ENCODE data around the gene BFAR.
"Not testable (repeated sequence)": the region's sequence is repeated elsewhere in the genome, so short reads cannot be mapped to it uniquely, and the experiment has no call there.

Gene BFAR

DNA sequence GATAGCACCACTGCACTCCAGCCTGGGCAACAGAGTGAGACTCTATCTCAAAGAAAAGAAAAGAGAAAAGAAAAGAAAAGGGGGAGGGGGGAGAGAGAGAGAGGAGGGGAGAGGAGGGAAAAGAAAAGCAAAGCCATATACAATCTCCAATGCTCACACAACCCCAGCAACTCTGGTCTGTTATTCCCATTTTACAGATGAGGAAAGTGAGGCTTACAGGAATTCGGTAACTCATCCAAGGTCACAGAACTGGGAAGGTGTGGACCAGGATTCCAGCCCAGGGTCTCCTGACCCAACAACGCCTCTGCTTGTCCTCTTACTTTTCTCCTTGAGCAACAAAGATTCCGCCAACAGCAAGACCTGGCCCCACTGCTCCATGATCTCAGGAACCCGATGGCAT, 48.4 kb downstream of the BFAR start:
- TF ChIP-seq, protein P1, sequence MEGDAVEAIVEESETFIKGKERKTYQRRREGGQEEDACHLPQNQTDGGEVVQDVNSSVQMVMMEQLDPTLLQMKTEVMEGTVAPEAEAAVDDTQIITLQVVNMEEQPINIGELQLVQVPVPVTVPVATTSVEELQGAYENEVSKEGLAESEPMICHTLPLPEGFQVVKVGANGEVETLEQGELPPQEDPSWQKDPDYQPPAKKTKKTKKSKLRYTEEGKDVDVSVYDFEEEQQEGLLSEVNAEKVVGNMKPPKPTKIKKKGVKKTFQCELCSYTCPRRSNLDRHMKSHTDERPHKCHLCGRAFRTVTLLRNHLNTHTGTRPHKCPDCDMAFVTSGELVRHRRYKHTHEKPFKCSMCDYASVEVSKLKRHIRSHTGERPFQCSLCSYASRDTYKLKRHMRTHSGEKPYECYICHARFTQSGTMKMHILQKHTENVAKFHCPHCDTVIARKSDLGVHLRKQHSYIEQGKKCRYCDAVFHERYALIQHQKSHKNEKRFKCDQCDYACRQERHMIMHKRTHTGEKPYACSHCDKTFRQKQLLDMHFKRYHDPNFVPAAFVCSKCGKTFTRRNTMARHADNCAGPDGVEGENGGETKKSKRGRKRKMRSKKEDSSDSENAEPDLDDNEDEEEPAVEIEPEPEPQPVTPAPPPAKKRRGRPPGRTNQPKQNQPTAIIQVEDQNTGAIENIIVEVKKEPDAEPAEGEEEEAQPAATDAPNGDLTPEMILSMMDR (conservative IDR thresholded peaks at IDR 0.05), result no peak
- TF ChIP-seq ZFX (IDR thresholded peaks at IDR 0.05), result no peak
- H3K27ac ChIP-seq, result no peak overlapping the region

DNA sequence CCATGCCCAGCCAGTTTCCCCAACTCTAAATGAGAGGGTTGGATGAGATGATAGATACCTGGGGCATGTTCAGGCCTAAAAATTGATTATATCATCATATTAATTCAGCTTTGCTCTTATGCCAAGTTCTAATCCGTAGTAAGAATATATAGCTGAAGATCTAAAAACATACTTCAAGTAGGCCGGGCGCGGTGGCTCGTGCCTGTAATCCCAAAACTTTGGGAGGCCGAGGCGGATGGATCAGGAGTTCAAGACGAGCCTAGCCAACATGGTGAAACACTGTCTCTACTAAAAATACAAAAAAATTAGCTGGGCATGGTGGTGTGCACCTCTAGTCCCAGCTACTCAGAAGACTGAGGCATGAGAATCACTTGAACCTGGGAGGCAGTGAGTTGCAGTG, 49.4 kb downstream of the BFAR start:
- H3K27ac ChIP-seq, result no peak overlapping the region
- no peak for TF ChIP-seq ZFX (IDR thresholded peaks at IDR 0.05)
- TF ChIP-seq, protein P1 (conservative IDR thresholded peaks at IDR 0.05), result no peak

DNA sequence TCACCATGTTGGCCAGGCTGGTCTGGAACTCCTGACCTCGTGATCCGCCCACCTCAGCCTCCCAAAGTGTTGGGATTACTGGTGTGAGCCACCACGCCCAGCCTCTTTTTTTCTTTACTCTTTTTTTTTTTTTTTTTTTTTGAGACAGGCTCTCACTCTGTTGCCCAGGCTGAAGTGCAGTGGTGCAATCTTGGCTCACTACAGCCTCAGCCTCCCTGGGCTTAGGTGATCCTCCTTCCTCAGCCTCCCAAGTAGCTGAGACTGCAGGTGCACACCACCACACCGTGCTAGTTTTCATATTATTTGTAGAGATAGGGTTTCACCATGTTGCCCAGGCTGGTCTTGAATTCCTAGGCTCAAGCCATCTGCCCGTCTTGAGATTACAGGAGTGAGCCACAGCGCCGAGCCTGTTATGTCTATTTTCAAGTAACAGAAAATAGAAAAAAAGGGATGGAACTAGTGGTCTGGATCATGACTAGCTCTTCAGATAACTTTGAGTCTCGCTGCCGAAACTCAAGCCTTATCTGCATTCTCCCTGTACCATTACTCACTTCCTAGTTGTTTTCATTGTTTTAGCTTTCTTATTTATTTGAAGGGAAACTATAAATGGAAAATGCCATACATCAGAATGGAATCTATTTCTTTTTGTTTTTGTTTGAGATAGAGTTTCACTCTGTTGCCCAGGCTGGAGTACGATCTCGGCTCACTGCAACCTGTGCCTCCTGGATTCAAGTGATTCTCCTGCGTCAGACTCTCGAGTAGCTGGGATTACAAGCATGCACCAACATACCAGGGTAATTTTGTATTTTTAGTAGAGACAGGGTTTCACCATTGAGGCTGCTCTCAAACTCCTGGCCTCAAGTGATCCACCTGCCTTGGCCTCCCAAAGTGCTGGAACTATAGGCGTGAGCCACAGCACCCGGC, 53.4 kb downstream of the BFAR start:
- not testable (repeated sequence) for H3K27ac ChIP-seq

DNA sequence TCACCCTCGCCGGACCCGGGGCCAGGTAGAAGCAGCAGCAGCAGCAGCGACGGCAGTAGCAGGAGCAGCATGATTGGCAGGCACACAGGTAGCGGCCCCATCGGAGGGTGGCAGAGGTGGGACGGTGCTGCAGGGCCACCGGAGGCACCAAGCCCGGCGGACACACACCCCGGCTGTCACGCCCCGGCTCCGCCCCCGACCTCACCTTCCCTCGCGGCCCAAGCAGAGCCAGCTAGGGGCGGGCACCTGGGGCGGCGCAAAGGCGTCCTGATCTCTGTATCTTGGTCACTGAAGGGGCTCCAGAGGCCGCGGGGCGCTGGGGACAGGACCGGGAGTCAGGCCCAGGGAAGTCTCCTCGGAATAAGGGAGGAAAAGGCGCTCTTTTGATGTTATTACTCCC, 61.4 kb downstream of the BFAR start, which contains the start of gene PLA2G10:
Gene PLA2G10 (minus strand): TSS at position 180 of the 400 bp plus-strand sequence. CDS start 79 bp downstream, at position 101.
- not testable (repeated sequence) for H3K27ac ChIP-seq

DNA sequence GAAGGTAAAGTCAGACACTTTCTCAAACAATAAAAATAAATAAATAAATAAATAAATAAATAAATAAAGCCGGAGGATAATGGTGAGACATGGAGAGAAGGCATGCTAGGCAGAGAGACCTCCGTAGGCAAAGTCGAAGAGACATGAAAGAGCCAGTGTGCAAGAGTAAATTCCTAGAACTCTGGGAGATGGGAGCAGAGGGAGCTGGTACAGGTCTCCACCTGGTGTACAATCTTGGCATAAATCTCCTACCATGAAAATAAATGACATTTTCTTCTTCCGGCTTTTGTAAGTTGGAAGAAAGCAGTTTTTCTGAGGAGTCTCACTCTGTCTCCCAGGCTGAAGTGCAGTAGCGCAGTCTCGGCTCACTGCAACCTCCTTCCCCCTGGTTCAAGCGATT, 69.1 kb downstream of the BFAR start:
- TF ChIP-seq, protein P1 (conservative IDR thresholded peaks at IDR 0.05), result peak; percentile 25
- H3K27ac ChIP-seq, result not testable (repeated sequence)

DNA sequence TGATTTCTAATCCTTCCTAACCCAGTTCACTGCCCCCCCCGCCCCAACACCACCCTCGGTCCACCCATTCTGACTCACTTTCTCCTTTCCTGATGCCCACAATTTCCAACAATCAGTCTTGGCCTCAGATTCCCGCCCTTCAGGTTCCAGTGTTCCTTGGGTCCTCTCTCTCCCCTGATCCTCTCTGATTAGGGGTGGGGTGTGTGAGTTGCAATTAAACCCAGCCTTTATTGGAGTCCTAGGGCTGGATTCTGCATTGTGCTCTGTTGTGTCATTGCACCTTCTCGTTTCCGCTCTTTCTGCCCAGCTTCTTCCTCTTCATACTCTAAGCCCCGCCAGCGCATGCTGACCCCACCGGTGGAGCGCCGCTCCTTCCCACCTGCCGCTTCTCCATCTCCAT, 69.9 kb downstream of the BFAR start:
- not testable (repeated sequence) for H3K27ac ChIP-seq

DNA sequence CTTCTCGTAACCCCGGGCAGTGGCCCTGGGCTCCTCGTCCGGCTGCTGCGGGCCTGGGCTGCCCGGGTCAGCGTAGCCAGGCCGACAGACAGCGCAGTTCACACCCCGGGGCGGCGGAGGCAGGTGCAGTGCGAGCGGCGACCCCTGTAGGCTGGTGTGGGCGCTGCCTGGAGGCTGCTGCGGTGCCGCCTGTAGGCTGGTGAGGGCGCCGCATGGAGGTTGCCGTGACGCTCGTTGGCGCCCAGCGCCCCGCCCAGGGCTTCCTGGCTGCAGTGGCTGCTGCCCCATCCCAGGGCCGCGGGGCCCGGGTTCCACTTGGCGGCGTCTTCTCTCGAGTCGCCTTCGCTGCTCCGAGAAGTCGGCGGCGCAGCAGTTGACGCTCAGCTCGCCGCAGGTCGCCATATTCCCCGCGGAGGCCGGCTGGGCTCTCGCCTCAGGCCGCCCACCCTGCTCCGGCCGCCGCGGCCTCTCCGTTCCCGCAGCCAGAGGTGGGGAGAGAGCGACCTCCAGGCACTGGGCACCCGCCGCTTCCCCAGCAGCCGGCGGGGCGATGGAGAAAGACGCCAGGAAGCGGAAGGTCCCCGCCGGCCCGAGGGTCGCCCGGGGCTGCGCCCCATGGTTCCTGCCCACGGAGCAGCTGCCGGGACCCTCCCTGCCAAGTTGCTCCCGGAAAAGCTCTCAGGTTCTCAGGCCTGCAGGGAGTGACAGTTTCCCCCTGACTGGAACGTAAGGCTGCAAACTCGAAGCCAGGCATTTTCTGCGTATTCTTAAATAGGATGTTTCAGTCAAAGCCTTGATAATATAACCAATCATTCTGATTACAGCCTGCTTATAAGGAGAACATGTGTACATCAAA, 70.6 kb downstream of the BFAR start, which contains the start of gene NPIPA3:
Gene NPIPA3 (plus strand): TSS at position 256 of the 856 bp plus-strand sequence. CDS start 5,533 bp downstream, outside the sequence.
- not testable (repeated sequence) for H3K27ac ChIP-seq
